T-helper 17 cell (primary cell): ENCODE measurements around the gene TMPRSS9. TPM values are rescaled to one million over a fixed set of nuclear protein-coding genes. Genes with fewer than 3 reads are reported as not detected.

Source experiments
- ATAC-seq: fragments of 150-1000 bp; cut with Tn5 transposase; 2 replicates; pipeline ENCODE4 v1.10.0; 2021; ENCODE audit warnings: mild to moderate bottlenecking, moderate library complexity
- DNase-seq, 3 donors: peaks; one replicate each; pipeline versions ENCODE4 v3.0.0 to v3.0.0-alpha.2; 2020 to 2021
- H3K9me3 ChIP-seq: one replicate; pipeline ENCODE4 v1.7.0; 2013; ENCODE audit warnings: low read length, mild to moderate bottlenecking; ENCODE audit not compliant: control insufficient read depth, poor library complexity, severe bottlenecking
- H3K27ac Mint-ChIP-seq: one replicate; pipeline ENCODE4 v1.8.0; 2022; ENCODE audit warnings: mild to moderate bottlenecking, moderate library complexity, mixed read lengths
- H3K27me3 Mint-ChIP-seq: one replicate; pipeline ENCODE4 v1.8.0; 2022; ENCODE audit warnings: mixed read lengths
- H3K36me3 Mint-ChIP-seq: one replicate; pipeline ENCODE4 v1.8.0; 2022; ENCODE audit warnings: low read depth, mixed read lengths
- H3K4me1 Mint-ChIP-seq: one replicate; pipeline ENCODE4 v1.8.0; 2022; ENCODE audit warnings: mild to moderate bottlenecking, mixed read lengths
- H3K4me3 Mint-ChIP-seq: one replicate; pipeline ENCODE4 v1.8.0; 2022; ENCODE audit warnings: mild to moderate bottlenecking, moderate library complexity, mixed read lengths
- total RNA-seq, 4 donors: library from RNA in 2 of 4; stranded (reverse) in 2 of 4; gene quantifications; one replicate each; pipeline ENCODE4 v1.2.3 and lab custom pipeline; 2022 to 2026

TMPRSS9 gene
- total RNA-seq, 2 donors from 2014 or later, result not detected

DNA sequence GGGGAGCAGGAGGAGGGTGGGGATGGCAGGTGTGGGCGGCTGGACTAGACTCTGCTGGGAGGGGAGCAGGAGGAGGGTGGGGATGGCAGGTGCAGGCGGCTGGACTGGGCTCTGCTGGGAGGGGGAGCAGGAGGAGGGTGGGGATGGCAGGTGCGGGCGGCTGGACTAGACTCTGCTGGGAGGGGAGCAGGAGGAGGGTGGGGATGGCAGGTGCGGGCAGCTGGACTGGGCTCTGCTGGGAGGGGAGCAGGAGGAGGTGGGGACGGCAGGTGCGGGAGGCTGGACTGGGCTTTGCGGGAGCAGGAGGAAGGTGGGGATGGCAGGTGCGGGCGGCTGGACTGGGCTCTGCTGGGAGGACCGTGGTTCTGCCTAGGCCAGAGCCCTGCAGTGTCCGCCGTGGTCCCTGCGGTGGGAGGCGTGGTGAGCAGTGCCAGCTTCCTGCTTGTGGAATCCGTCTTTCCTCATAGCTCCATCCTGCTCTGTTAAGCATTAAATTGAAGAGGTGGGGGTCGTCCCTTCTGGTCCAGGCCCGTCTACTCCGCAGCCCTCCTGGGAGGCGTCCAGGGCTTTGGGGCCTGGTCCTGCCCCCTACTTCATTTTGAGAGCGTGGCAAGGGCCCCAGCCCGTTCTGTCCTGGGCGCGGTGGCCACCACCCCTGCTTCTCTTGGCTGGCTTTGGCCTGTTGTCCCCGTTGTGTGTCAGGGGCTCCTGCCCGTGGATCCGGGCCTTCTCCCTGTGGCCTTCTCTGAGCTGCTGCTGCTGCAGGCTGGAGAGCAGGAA is 26.8 kb upstream of the TMPRSS9 start:
- Mint-ChIP-seq H3K4me1 (peaks cover 30% of the 10 kb centered on the region), H3K27ac (no peak overlapping the region), H3K27me3 (no peaks in the 10 kb centered on the region), H3K36me3 (peaks cover 2% of the 10 kb centered on the region), H3K4me3 (no peak overlapping the region)
- ATAC-seq (no peak), DNase-seq (no peak)
- H3K9me3 ChIP-seq, result no peaks in the 10 kb centered on the region

DNA sequence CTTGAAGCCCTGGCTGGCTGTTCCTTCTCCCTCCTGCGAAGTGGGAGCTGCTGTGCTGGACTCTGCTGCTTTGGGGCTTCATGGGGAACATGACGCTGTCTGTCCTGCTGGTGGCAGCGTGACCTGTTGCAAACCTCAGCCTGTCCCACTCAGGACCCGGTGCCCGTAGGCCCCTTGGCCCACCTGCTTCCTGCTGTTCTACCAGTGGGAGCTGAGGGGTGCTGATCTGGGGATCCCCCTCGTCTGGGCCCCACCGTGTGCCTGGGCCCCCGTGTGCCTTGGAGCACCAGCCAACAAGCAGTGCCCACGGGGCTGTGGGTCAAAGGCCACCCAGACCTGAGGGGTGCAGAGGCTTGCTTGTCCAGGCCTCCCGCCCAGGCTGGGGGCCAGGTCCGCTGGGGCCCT is 26.3 kb upstream of the TMPRSS9 start:
- H3K4me3 Mint-ChIP-seq, result no peak overlapping the region
- H3K27ac Mint-ChIP-seq, result no peak overlapping the region
- peaks cover 27% of the 10 kb centered on the region for H3K4me1 Mint-ChIP-seq
- H3K9me3 ChIP-seq, result no peaks in the 10 kb centered on the region
- ATAC-seq, result no peak
- no peak for DNase-seq
- H3K27me3 Mint-ChIP-seq, result no peaks in the 10 kb centered on the region
- H3K36me3 Mint-ChIP-seq, result no peaks in the 10 kb centered on the region

GRCh38 chr19:2334426-2334825 is 25.6 kb upstream of the TMPRSS9 start:
- Mint-ChIP-seq H3K4me3 (no peak overlapping the region), H3K36me3 (no peaks in the 10 kb centered on the region), H3K27ac (no peak overlapping the region), H3K4me1 (peaks cover 23% of the 10 kb centered on the region), H3K27me3 (no peaks in the 10 kb centered on the region)
- ATAC-seq, result no peak
- DNase-seq, result no peak
- no peaks in the 10 kb centered on the region for H3K9me3 ChIP-seq

DNA sequence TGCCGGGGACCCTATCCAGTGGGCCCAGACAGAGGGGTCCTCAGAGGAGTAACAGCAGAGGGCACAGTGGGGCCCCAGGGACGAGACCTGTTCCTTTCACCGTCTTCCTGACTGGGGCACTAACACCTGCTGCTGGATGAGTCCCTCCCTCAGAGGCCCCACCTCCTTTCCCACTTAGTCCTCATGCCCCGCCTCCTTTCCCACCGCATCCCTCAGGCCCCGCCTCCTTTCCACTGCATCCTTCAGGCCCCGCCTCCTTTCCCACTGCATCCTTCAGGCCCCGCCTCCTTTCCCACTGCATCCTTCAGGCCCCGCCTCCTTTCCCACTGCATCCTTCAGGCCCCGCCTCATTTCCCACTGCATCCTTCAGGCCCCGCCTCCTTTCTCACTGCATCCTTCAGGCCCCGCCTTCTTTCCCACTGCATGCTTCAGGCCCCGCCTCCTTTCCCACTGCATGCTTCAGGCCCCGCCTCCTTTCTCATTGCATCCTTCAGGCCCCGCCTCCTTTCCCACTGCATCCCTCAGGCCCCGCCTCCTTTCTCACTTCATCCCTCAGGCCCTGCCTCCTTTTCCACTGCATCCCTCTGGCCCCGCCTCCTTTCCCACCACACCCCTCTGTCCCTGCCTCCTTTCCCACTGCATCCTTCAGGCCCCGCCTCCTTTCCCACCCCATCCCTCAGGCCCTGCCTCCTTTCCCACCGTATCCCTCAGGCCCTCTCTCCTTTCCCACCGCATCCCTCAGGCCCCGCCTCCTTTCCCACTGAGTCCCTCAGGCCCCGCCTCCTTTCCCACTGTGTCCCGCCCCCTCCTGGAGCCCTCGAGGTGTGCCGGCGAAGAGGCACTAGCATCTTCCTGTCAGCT is 24.8 kb upstream of the TMPRSS9 start:
- Mint-ChIP-seq H3K27ac (peak overlapping the region; percentile 53), H3K27me3 (no peaks in the 10 kb centered on the region)
- no peak for ATAC-seq

DNA sequence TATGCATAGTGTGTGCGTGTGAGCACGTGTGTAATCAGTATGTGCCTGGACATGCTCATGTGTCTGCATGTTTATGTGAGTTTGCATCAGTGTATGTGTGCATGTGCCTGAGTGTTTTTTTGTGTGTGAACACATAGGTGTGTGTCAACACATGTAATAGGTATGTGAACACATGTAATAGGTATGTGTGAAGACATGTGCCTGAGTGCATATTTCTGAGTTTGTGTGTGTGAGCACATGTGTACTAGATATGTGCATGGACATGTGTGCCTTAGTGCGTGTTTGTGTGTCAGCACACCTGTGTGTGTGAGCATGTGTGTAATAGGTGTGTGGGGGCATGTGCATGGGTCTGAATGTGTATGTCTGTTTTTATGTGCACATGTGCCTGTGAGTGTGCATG is 24.2 kb upstream of the TMPRSS9 start:
- ATAC-seq (no peak), DNase-seq (no peak)
- no peaks in the 10 kb centered on the region for H3K9me3 ChIP-seq
- no peak overlapping the region for H3K27ac Mint-ChIP-seq
- H3K4me1 Mint-ChIP-seq, result peaks cover 13% of the 10 kb centered on the region
- no peaks in the 10 kb centered on the region for H3K27me3 Mint-ChIP-seq
- no peaks in the 10 kb centered on the region for H3K36me3 Mint-ChIP-seq
- H3K4me3 Mint-ChIP-seq, result no peak overlapping the region

More for the DNA sequence above, 24.8 kb upstream of the TMPRSS9 start:
- Mint-ChIP-seq H3K4me3 (no peak overlapping the region), H3K4me1 (peaks cover 17% of the 10 kb centered on the region), H3K36me3 (no peaks in the 10 kb centered on the region)
- no peaks in the 10 kb centered on the region for H3K9me3 ChIP-seq
- DNase-seq, result no peak

- peaks cover 13% of the 10 kb centered on the region for H3K4me1 Mint-ChIP-seq
- no peaks in the 10 kb centered on the region for H3K27me3 Mint-ChIP-seq
- no peaks in the 10 kb centered on the region for H3K9me3 ChIP-seq
- no peak for ATAC-seq
- no peaks in the 10 kb centered on the region for H3K36me3 Mint-ChIP-seq
- H3K4me3 Mint-ChIP-seq, result no peak overlapping the region
- H3K27ac Mint-ChIP-seq, result no peak overlapping the region
- DNase-seq, result no peak
Measured at GRCh38 chr19:2336528-2337328, 23.3 kb upstream of the TMPRSS9 start.

DNA sequence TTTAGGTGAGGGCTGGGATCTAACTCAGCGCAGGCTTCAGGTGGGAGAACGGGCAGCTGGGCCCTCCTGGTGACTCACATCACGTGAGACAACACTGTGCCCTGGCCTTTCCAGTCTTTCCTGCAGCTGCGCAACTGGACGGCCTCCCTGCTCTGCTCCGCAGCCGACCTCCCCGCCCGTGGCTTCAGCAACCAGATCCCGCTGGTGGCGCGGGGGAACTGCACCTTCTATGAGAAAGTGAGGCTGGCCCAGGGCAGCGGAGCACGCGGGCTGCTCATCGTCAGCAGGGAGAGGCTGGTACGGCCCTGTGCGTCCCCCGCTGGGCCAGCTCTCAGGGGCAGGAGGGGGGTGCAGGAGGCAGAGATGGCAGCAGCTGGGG is 22.7 kb upstream of the TMPRSS9 start:
- ATAC-seq, result no peak
- no peaks in the 10 kb centered on the region for H3K36me3 Mint-ChIP-seq
- no peak overlapping the region for H3K4me3 Mint-ChIP-seq
- DNase-seq, result no peak
- H3K9me3 ChIP-seq, result no peaks in the 10 kb centered on the region
- no peak overlapping the region for H3K27ac Mint-ChIP-seq
- peaks cover 13% of the 10 kb centered on the region for H3K4me1 Mint-ChIP-seq
- H3K27me3 Mint-ChIP-seq, result no peaks in the 10 kb centered on the region

- ATAC-seq (no peak), DNase-seq (no peak)
- Mint-ChIP-seq H3K27me3 (no peaks in the 10 kb centered on the region), H3K4me1 (peaks cover 13% of the 10 kb centered on the region), H3K27ac (no peak overlapping the region), H3K4me3 (no peak overlapping the region), H3K36me3 (no peaks in the 10 kb centered on the region)
- no peaks in the 10 kb centered on the region for H3K9me3 ChIP-seq
Measured at GRCh38 chr19:2338055-2338615, 21.9 kb upstream of the TMPRSS9 start.

DNA sequence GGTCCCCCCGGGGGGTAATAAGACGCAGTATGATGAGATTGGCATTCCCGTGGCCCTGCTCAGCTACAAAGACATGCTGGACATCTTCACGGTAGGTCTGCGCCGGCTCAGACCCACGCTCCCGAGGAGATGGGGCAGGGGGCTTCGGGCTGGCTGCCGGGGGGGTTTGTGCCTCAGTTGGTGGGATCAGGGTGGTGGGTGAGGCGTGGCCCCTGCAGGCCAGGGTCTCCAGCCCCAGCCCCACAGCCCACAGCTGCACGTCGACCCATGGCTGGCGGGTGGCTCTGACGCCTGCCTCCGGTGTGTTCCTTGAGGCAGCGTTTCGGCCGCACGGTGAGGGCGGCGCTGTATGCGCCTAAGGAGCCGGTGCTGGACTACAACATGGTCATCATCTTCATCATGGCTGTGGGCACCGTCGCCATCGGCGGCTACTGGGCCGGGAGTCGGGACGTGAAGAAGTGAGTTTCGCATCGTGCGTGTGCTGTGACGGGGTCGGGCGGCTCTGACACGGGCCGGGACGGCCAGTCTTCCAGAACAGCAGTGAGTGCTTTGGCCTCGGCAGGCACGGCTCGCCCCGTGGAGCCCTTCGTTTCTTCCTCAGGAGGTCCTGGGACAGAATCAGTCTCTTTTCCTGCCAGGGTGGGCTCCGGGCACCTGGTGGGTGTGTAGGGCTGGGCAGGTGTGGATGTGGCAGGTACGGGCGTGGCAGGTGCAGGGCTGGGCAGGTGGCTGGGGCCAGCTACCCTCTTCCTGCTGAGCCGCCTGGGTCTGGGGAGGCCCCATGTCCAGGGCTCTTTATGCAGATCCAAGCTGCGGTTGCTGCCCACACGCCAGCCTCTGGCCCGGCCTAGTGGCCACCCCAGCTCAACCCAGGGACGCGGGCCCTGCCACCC is 21.1 kb upstream of the TMPRSS9 start:
- no peaks in the 10 kb centered on the region for H3K27me3 Mint-ChIP-seq
- no peak overlapping the region for H3K4me3 Mint-ChIP-seq
- peaks cover 10% of the 10 kb centered on the region for H3K4me1 Mint-ChIP-seq
- ATAC-seq, result no peak
- no peaks in the 10 kb centered on the region for H3K9me3 ChIP-seq
- H3K27ac Mint-ChIP-seq, result no peak overlapping the region
- DNase-seq, result no peak
- H3K36me3 Mint-ChIP-seq, result no peaks in the 10 kb centered on the region

DNA sequence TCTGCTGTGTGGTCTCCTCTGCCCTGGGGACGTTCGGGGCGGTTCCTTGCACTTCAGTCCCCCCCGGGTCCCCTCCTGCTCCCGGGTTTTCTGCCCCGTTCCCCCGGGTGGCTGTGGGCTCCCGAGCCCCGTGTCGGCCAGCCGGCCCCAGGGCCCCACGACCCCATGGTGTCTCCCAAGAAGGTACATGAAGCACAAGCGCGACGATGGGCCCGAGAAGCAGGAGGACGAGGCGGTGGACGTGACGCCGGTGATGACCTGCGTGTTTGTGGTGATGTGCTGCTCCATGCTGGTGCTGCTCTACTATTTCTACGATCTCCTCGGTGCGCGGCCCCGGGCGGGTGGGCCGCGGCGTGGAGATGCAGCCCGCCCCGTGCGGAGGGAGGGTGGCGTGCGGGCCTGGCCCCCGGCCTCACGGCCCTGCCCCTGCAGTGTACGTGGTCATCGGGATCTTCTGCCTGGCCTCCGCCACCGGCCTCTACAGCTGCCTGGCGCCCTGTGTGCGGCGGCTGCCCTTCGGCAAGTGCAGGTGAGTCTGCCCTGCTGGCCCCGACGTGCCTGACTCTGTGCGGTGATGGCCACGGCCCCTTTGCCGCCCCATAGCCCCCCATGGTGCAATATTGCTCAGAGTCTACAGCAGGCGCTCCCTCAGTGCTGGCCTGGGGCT is 20.3 kb upstream of the TMPRSS9 start:
- no peaks in the 10 kb centered on the region for H3K27me3 Mint-ChIP-seq
- no peak for DNase-seq
- H3K4me3 Mint-ChIP-seq, result no peak overlapping the region
- no peak for ATAC-seq
- peaks cover 10% of the 10 kb centered on the region for H3K4me1 Mint-ChIP-seq
- no peaks in the 10 kb centered on the region for H3K9me3 ChIP-seq
- H3K27ac Mint-ChIP-seq, result no peak overlapping the region
- H3K36me3 Mint-ChIP-seq, result no peaks in the 10 kb centered on the region

DNA sequence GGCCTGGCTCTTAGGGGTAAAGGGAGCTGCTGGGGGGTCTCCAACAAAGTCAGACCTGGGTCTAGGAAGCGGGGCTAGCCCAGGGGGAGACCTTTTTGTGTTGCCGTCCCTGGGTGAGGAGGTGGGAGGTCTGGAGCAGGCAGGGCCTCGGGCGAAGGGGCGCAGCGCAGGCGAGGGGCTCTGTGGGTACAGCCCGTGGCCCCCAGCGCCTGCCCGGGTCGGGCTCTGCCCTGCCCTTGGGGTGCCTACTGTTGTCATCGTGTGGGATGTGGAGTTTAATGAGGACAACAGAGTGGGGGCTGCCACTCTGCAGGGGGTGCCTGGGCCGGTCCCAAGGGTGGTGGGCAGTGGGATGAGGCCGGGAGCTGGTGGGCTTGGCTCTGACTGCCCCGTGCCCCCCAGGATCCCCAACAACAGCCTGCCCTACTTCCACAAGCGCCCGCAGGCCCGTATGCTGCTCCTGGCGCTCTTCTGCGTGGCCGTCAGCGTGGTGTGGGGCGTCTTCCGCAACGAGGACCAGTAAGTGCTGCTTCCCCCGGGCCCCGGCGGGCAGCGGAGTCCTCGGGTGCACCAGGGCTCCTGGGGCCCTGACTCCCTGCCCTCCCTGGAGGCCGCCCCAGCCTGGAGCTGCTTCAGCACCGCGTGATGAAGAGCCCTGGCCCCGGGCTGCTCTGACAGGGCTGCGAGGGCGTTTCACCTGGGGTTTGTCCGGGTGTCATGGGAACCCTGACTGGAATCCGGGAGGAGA is 19.4 kb upstream of the TMPRSS9 start:
- Mint-ChIP-seq H3K36me3 (peaks cover 2% of the 10 kb centered on the region), H3K4me1 (peaks cover 10% of the 10 kb centered on the region), H3K27ac (no peak overlapping the region), H3K27me3 (no peaks in the 10 kb centered on the region), H3K4me3 (no peak overlapping the region)
- ATAC-seq (no peak), DNase-seq (no peak)
- no peaks in the 10 kb centered on the region for H3K9me3 ChIP-seq
